DND-41 (cell line): Measurements from ENCODE around the gene SLC2A11.
A peak's percentile ranks its signal among the peaks of the same experiment; 100 is the strongest.

ENCODE experiments used
- ATAC-seq: fragments of 200-7000 bp; cut with Tn5 transposase; 3 replicates; pipeline ENCODE4 v1.9.1; 2021; ENCODE audit warnings: low read depth; ENCODE audit not compliant: insufficient read depth
- DNase-seq: peaks from one replicate; pipeline ENCODE4 v3.0.0-alpha.2; 2020
- H2AFZ ChIP-seq: 2 replicates; pipeline ENCODE4 v1.6.0; 2012; ENCODE audit warnings: low read depth, low read length
- H3K27ac ChIP-seq: 2 replicates; pipeline ENCODE4 v1.5.1; 2012; ENCODE audit warnings: low read length, inconsistent platforms
- H3K27me3 ChIP-seq: fragments of 200-600 bp; sonication (generic); 2 replicates; pipeline ENCODE4 v1.6.0; 2012; ENCODE audit warnings: low read length, mild to moderate bottlenecking, inconsistent platforms; ENCODE audit not compliant: insufficient read depth, poor library complexity
- H3K36me3 ChIP-seq: 2 replicates; pipeline ENCODE4 v1.5.1; 2012; ENCODE audit warnings: low read length, inconsistent platforms; ENCODE audit not compliant: insufficient read depth
- H3K4me1 ChIP-seq: 2 replicates; pipeline ENCODE4 v1.5.1; 2012; ENCODE audit warnings: mild to moderate bottlenecking, low read length; ENCODE audit not compliant: insufficient read depth
- H3K4me2 ChIP-seq: 2 replicates; pipeline ENCODE4 v1.6.0; 2012; ENCODE audit warnings: mild to moderate bottlenecking, moderate library complexity, low read length, inconsistent platforms; ENCODE audit not compliant: insufficient read depth
- H3K4me3 ChIP-seq, 2 experiments: fragments of 200-600 bp in 1 of 2; shearing (Covaris generic) in 1 of 2; 2 replicates each; pipeline ENCODE4 v1.5.1; 2012 to 2016; ENCODE audit warnings: inconsistent platforms in 2 of 2, low read length in 2 of 2, mild to moderate bottlenecking in 2 of 2, low read depth in 1 of 2, moderate library complexity in 1 of 2
- H3K79me2 ChIP-seq: 2 replicates; pipeline ENCODE4 v1.6.0; 2012; ENCODE audit warnings: low read length, inconsistent platforms; ENCODE audit not compliant: insufficient read depth
- H3K9ac ChIP-seq: 2 replicates; pipeline ENCODE4 v1.6.0; 2012; ENCODE audit warnings: low read depth, mild to moderate bottlenecking, inconsistent platforms, low read length, moderate library complexity
- H3K9me3 ChIP-seq: 2 replicates; pipeline ENCODE4 v1.5.1; 2012; ENCODE audit warnings: low read length, moderate library complexity, mild to moderate bottlenecking, inconsistent platforms; ENCODE audit not compliant: insufficient read depth, severe bottlenecking
- H4K20me1 ChIP-seq: 2 replicates; pipeline ENCODE4 v1.6.0; 2012; ENCODE audit warnings: low read length; ENCODE audit not compliant: insufficient read depth
- CTCF ChIP-seq: IDR thresholded peaks from 2 replicates; pipeline ENCODE4 v1.5.1; 2012; ENCODE audit warnings: borderline replicate concordance, low read length, moderate library complexity, mild to moderate bottlenecking; ENCODE audit not compliant: poor library complexity, severe bottlenecking; ENCODE audit errors: extremely low read depth
- EZH2 ChIP-seq: IDR thresholded peaks from 3 replicates; pipeline ENCODE4 v1.6.1; 2012; ENCODE audit warnings: borderline replicate concordance, low read depth, mild to moderate bottlenecking, moderate library complexity, low read length, inconsistent platforms; ENCODE audit not compliant: severe bottlenecking

The SLC2A11 gene

GRCh38 chr22:23892706-23893105 is 35.0 kb downstream of the SLC2A11 start:
- Histone ChIP-seq H3K27me3 (no peaks in the 10 kb centered on the region), H3K79me2 (peaks cover 35% of the 10 kb centered on the region), H3K4me2 (peak overlapping the region; percentile 84; the same call in 1 of the 2 replicates), H3K9me3 (no peaks in the 10 kb centered on the region), H3K36me3 (peaks cover 29% of the 10 kb centered on the region), H3K27ac (no peak overlapping the region), H4K20me1 (peaks cover 22% of the 10 kb centered on the region), H2AFZ (no peak overlapping the region), H3K4me1 (peaks cover 36% of the 10 kb centered on the region), H3K4me3 (no peak overlapping the region), H3K9ac (no peak overlapping the region)
- no peak for TF ChIP-seq EZH2
- no peak for TF ChIP-seq CTCF
- ATAC-seq (no peak), DNase-seq (no peak)

GRCh38 chr22:23893121-23893944 is 35.7 kb downstream of the SLC2A11 start:
- ATAC-seq (no peak), DNase-seq (no peak)
- H3K79me2 ChIP-seq, result peaks cover 35% of the 10 kb centered on the region
- H3K4me1 ChIP-seq, result peaks cover 36% of the 10 kb centered on the region
- H3K27ac ChIP-seq, result peak overlapping the region; percentile 92
- peak overlapping the region; percentile 84 for H3K4me2 ChIP-seq
- H3K9me3 ChIP-seq, result no peaks in the 10 kb centered on the region
- peak overlapping the region; percentile 89 for H2AFZ ChIP-seq
- H3K9ac ChIP-seq, result peak overlapping the region; percentile 67
- no peaks in the 10 kb centered on the region for H3K27me3 ChIP-seq
- H4K20me1 ChIP-seq, result peaks cover 24% of the 10 kb centered on the region
- H3K36me3 ChIP-seq, result peaks cover 29% of the 10 kb centered on the region
- H3K4me3 ChIP-seq, result peak overlapping the region; percentile 73 to 89; a peak in 3 of 4 replicates
- TF ChIP-seq EZH2, result no peak
- no peak for TF ChIP-seq CTCF

- peak within 1 kb of the TSS; percentile 84 for H3K4me2 ChIP-seq
- H3K4me3 ChIP-seq, result peak within 1 kb of the TSS; percentile 73 to 89
- peak within 1 kb of the TSS; percentile 67 for H3K9ac ChIP-seq
- H3K79me2 ChIP-seq, result peaks cover 35% of the 10 kb centered on the region
- H3K9me3 ChIP-seq, result no peaks in the 10 kb centered on the region
- DNase-seq (peak; percentile 98), ATAC-seq (peak; percentile 89)
- H2AFZ ChIP-seq, result peak within 1 kb of the TSS; percentile 89
- H3K36me3 ChIP-seq, result peaks cover 29% of the 10 kb centered on the region
- no peak for TF ChIP-seq EZH2
- TF ChIP-seq CTCF, result peak; percentile 88
- peak within 1 kb of the TSS; percentile 92 for H3K27ac ChIP-seq
- H4K20me1 ChIP-seq, result peaks cover 24% of the 10 kb centered on the region
- no peaks in the 10 kb centered on the region for H3K27me3 ChIP-seq
- peaks cover 36% of the 10 kb centered on the region for H3K4me1 ChIP-seq
These were observed 36.5 kb downstream of the SLC2A11 start, which contains the start of gene MIF for GRCh38 chr22:23893945-23894709. Gene MIF, plus strand, starts transcription at chr22:23894383. Its CDS starts 92 bp downstream, at chr22:23894475.
